ENCODE measurements around the gene CNTNAP3. TPM values are rescaled to one million over a fixed set of nuclear protein-coding genes. Genes with fewer than 3 reads are reported as not detected.
A peak's percentile ranks its signal among the peaks of the same experiment; 100 is the strongest.
"Not testable (repeated sequence)": the region's sequence is repeated elsewhere in the genome, so short reads cannot be mapped to it uniquely, and the experiment has no call there.

CNTNAP3 gene
- polyA plus RNA-seq (ENCODE audit: insufficient read depth in 1 of 5, insufficient read length in 5 of 5, low replicate concordance in 1 of 5), result 1 to 10 TPM; 1.7 to 4.8 (median 3.6) TPM
- long read RNA-seq, donor 1, result 0 reads
- long read RNA-seq, donor 2, result 0 reads
- long read RNA-seq, donor 3, result 0 reads
- long read RNA-seq, donor 4, result 0 reads
- long read RNA-seq, donor 5, result 0 reads
- long read RNA-seq, donor 6, result 0 reads
- long read RNA-seq, donor 7, result 0 reads
- long read RNA-seq, donor 8, result 0 reads

DNA sequence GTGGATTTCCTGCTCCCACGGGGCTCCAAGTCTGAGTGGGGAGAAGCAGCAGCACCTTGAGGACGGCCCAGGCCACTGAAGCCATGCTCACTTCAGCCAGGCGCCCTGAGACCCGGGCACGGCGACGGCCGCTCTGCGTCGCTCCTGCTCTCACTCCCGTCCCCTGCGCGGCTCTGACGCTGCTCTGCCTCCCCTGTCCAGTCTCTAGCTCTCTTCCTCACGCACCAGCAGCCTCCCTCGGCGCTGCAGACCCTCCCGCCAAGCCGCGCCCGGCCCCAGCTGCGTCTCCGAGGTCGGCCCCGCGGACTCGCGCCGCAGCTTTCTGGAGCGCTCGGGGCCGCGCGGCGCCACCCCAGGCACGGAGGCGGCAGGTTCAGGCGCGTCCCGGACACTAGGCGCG, at the start of gene CNTNAP3:
Gene CNTNAP3, minus strand, starts transcription at position 188 of the 400 bp plus-strand sequence. Its CDS starts 103 bp downstream, at position 85.
- DNase-seq, result not testable (repeated sequence)

DNA sequence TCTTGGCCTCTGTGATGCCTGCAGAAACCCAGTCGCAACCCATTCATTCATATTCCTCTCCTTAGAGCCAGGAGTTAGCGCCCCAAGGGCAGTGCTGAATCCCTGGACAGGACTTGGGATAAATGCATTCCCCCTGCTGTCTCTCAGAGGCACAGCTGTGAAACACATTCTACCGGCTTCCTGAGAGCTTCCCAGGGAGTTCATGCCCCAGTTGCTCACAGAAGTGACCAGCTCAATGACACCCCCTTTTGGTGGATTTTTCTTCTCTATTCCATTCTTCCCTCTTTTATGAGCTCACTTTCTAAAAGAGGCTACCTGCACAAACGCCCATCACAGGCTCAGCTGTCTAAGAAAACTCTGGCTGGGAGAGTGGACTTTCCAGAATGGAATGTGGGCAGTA, 8.0 kb downstream of the CNTNAP3 start:
- DNase-seq, result not testable (repeated sequence)

DNA sequence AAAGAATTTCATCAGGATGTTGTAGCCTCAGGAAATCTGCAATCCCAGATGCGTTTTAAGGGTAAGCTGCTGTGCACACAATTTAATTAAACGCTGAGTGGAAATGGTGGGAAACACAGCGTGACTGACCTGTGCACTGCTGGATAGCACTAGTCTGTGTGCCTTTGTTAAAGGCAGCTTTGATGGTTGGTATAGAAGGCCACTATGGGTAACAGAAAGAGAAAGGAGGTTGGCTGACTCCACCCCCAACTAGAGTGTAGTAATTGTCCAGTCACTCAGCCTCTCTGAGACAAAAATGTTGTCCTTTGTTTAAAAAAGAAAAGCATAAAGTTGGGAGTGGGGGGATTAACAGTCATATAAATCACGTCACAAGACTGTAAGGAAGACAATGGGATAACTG, 45.5 kb downstream of the CNTNAP3 start:
- DNase-seq, result not testable (repeated sequence)

DNA sequence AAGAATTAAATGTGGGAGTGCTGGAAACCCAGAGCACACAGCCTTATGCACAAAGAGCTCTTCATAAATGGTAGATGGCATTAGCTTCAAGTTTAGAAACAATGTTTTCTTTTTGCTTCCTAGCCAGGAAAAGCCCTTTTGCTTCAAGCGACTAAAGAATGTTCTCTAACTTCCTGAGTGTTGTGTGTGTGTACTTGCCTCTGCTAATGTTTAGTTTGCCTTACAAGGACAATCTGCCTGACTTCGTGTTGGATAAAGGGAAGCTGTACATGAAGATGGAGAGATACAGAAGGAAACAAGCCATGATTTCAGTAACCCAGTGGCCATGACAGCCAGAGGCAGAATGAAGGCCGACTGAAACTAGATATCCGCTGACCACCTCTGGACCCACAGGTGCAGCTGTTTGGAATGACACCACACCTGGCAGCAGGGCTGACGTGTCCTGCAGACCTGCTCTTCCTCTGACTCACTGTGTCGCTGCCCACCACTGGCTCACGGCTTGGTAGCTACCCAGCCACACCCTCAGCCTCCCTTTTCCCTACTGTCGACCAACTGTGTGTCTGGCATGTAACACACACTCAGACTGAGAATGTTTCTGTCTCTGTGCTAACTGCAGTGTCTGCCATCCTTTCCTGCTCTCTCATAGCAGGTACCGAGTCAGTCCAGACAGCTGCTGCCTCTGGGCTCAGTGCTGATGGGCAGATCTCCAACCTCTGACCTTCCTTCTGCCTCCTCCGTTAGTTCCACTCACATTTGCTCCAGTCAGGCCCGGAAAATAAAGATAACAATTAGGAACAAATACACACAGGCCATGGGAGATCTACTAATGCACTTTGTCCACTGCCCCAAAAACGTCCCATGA, 55.6 kb downstream of the CNTNAP3 start:
- not testable (repeated sequence) for DNase-seq

DNA sequence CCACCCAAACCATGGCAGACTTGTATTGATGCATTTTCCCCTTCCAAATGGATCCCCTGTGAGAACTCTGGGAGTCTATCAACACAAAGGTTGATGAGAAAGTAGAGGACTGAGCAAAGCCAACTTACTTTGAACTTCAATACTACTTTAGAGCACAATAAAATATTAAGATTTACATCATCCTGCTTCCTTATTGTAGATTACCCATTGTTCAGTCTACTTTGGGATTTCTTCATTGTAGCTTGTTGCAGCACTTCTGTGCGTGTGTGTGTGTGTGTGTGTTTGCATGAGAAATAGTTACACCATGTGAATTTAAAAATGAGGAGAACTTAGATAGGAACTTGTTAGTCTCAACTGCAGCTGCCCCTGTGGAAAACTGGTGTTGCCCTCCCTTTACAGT, 72.0 kb downstream of the CNTNAP3 start:
- DNase-seq, result not testable (repeated sequence)

DNA sequence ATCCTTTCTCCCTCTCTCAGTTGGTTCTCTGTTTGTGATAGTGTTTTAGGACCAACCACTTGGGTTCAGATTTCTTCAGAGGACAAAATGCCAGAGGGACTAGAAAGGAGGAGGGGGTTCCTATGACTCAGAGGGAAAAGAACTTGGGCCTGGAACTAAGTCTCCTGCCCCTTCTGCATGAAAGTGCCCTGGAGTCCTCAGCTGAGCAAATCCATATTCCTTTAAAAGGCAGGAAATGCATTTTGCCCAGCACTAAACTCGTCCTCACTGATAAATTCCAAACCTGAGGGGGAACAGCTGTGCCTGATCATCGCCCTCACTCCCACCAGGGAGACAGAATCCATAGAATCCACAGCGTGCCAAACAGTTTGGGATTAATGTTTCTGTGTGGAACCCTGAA, 78.2 kb downstream of the CNTNAP3 start:
- DNase-seq, result not testable (repeated sequence)

DNA sequence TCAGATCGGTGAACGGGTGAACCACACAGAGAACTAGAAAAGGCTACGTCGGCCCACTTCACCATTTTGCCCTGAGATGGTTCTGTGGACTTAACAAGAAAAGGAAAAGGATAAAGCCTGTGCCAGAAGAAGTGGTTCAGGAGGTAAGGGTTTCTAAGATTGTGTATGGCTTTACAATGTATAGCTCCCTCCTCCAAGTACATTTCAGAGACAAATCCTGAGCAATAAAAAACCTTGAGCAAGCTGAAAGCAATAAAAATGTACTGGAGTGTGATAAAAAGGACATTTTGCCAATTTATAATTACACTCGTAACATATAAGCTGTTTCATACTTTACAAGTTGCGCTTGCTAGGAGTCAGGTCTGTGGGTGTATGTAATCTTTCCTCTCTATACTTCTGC, 81.3 kb downstream of the CNTNAP3 start:
- not testable (repeated sequence) for DNase-seq

DNA sequence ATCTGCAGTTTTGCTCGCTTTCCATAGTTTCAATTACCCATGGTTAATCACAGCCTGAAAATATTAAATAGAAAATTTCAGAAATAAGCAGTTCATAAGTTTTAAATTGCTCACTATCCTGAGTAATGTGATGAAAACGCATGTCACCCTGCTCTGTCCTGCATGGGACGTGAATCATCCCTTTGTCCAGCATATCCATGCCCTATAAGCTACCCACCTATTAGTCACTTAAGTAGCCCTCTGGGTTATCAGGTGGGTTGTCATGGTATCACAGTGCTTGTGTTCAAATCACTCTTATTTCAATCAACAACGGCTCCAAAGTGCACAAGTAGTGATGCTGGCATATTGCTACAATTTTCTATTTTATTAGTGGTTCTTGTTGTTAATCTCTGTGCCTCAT, 82.1 kb downstream of the CNTNAP3 start:
- not testable (repeated sequence) for DNase-seq

DNA sequence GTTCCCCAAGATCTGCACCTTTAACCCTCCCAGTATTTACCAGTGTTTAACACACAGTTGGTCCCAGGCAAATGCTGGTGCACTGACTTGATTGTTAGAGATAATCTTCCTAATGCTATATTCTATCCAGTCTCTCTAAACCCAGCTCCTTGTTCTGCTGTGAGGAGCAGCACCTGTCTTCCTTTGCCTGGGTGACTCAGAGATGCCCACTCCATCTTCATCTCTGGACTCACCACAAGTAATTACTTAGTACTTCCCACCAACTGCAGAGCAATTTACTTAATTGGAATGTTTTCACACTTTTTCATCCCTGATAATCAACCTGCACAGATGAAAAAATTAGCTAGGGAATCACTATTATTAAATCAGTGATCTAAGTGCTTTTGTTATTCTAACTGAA, 87.6 kb downstream of the CNTNAP3 start:
- not testable (repeated sequence) for DNase-seq

DNA sequence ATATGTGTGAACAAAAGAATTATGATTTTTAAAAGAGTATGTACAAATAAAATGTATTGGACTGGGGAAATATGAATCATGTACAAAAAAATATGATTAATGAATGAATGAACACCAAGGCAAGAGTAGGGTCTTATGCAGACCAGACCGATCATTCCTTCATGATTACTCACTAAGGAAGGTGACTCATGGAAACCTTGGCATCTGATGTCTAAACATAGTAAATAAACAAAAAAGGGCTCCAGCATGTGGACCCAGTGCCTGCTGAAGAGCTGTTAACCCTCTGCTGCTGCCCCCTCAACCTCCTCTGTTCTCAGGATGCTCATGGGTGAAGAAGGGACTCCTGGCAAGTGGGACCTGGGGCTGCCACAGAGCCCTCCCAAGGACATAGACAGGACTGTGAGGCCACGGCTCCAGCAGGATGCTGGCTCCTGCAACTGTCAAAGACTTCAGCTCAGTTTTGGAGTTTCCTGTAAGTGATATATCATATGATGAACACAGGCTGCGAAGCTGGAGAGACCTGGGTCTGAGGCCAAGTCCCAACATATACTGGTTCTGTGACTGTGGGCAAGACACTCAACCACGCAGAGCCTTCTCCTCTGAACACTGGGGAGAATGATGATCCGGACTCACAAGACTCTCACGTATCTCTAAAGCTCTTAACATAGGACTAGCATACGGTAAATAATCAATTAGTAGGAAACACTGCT, 89.8 kb downstream of the CNTNAP3 start:
- not testable (repeated sequence) for DNase-seq

DNA sequence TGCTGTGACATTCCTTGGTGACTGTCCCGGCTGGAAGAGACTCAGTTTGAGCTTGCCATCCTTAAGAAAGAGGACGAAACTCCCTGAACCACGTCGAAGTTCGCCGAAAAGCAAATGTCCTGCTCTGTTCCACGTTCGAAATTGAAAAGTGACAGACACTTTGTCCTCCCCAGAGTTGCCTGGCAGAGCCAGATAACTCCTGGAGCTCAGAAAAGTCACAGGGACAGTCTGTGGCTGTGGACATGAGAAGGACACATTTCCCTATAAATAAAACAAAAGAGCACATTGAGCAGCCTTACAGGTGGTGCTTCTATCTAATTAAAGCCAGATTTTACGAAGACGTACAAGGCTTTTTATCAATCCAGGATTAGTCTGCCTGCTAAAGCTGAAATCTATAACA, 116.6 kb downstream of the CNTNAP3 start:
- DNase-seq, result not testable (repeated sequence)

DNA sequence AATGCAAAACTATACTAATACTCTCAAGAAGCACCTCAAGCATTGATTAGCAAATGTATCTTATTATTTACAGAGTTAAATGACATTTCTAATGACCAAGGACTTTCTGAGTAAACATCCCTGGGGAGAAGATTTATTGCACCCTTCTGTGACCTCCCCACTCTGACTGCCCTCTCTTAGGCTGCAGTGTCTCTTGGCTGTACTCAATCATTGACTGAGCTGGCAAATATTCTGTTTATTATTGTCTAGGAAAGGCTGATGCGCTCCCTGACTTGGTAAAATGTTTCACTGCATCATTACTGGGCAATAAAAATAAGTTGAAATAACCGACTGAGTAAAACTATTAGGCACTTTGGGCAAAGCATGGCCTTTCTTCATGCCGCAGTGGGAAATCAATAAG, 130.3 kb downstream of the CNTNAP3 start:
- not testable (repeated sequence) for DNase-seq

DNA sequence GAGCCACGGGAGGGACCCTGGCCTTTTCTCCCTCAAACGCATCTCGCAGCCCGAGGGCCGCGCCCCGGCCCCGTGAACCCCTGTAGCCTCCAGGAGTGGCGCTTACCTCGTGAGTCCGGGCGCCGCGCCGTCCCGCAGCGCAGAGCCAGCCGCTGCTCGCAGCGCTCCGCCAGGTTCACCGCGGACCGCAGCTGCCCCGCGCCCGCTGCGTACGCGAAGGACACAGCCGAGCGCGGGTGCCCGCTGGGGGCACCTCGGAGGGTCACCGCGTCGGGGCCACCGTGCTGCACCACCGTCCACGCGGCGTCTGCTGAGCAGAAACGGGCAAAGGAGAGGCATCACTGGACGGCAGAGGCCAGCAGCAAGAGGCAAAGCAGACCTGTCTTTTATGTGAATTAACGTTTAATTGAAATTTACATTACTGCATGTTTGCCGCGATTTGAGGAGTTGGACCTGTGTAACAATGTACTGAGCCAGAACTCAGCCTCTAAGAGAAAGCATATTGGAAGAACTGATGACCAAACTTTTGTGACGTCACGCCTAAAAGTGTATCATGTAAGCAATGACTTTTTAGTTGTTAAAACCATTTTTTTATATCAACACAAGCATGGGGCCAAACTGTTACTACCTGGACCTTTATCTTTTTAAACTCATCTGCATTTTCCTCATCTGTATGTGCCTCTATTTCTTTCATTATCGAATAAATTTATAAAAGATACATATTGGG, 155.0 kb downstream of the CNTNAP3 start:
- DNase-seq, result not testable (repeated sequence)

DNA sequence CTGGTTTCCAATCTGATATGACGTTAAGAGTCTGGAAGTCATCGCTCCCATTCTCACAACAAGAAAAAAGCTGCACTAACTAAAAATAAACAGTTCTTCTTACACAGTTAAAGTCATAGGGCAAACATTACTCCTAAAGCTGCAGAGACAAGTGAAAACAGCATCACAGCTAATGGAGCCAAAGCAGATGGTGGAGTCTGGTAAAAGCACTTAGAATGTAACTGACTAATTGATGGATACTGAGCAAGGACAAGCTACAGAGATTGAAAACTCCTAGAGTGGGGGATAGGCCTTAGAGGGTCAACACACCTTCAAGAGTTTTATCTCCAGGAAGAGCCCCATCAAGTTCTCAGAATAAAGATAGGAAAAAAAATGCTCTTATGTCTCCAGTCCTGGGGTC, 166.6 kb downstream of the CNTNAP3 start:
- not testable (repeated sequence) for DNase-seq

DNA sequence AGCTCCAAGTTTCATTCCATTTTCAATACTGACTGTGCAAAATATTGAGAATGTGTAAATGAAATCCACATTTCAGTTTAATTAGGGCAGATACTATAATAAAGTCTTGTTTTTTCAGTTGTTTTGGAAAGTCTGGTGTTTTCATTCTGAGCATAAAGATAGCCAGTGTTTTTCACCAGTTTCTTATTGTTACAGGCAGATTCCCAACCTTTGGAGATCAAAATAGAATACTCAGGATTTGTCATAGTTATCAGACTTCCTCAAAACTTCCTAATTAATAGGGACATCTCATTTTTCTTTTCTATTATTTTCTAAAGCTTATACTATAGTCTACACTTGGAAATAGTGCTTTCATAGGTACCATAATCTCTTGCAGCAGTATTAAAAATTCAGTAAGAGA, 176.2 kb downstream of the CNTNAP3 start:
- not testable (repeated sequence) for DNase-seq

DNA sequence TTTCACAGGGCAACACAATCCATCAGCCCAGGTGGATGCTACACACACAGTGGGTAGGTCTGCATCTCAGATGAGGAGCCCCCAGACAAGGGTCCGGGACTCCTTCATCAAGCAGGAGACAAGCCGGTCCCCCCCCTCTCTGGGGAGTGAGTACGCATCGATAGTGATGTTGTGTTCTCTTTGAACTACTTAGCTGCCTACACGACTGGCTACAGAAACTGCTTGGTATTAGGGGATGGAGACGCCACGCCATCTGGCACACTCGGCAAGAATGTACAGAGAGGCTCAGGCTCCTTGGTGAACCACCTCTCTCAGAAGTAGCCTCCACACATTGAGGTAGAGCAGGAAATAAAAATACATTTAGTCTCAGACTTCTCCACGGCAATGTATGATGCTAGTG, 179.8 kb downstream of the CNTNAP3 start:
- DNase-seq, result no peak

DNA sequence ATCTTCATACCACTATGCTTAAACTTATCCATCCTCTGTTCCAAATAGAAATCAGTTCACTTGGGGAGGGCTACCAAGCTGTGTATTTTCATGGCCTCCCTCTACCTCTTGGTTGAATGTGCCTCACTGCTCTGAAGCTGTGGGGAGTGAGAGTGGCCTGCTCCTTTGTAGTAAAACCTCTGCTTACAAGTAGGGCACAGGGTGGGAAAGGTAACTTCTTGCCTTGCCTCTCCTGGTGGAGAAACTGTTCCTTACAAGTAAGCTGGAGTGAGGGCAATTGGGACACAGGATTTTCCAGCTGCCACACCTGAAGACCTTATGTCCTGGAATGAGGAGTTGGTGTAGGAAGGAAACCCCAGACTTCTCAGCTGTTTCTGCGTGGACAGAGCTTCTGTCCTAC, 190.8 kb downstream of the CNTNAP3 start:
- DNase-seq, result not testable (repeated sequence)

DNA sequence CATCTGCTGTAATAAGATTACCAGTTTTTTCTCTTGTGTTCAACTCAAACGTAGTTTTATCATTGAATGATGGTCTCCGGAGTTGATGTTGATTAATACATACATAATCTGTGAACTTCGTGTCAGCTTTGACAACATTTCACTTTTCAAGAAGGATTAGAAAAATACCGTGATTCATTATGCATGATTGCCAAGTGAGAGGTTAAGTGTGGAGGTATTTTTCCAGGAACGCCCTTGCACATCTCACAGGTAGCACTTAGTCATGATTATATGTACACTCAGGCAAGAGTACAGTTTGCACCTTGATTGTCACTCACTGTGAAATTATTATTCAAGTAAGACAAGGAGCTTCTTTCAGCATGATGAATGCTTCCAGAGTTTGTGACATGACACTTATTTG, 202.7 kb downstream of the CNTNAP3 start:
- DNase-seq, result not testable (repeated sequence)

DNA sequence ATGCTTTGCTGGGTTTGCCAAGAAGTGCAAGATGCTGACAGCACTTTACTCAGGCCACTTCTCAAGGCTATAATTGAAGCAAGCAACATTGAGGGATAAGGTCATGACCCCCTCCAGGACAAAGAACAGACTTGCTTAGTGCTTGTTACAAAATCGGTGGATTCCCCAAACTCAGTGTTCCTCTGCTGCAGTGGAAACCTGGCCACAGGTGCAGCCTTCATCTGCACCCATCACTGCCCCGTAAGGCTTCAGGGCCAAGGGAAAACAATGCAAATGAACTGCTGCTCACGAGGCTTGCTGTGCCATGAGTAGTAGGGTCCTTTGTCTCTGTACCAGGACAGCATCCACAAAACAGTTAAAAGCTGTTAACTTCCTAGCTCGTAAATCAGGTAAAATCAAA, 205.4 kb downstream of the CNTNAP3 start:
- DNase-seq, result not testable (repeated sequence)

DNA sequence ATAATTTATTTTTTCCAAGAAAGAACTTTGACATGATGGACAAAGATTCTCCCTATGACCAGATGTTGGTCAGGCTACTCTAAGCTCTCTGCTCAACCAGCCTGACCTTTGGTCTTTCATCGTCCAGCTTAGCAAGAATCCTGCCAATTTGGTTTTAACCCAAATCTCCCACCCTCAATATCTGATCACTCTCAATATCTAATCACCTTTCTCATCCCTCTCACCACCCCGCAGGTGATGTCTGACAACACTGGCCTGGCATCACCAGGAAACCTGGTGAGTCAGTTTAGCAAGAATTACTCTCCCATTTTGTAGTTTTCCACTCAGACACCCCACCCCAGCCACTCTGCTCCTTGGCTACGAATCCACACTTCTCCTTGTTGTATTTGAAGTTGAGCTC, 207.9 kb downstream of the CNTNAP3 start:
- DNase-seq, result not testable (repeated sequence)

DNA sequence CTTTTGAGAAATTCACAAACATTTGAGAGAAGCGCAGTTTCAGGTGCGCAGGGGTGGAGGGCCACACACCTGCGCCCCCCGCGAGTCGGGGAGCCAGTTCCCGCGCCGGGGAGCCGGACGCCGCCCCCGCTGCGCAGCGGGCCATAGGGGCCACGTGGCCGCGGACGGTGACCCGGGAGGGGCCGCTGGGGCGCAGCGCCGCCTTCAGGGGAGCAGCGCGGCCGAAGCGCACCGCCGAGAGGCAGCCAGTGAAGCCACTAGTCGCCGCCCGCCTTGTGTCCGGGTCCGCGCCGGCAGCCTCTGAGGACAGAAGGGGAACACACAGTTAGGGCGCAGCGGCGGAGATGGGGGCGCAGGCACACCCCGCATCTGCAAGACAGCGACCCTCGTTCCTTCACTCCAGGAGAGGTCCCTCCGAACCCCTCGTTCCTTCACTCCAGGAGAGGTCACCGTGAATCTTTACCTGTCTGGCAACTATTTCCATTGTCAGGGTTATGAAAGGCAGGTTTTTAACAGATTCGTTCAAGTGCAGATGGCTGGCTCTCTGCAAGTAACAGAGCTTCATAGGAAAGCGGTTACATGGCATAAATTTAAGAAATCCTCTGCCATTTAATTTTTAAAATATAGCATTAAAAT, 209.2 kb downstream of the CNTNAP3 start:
- peak; percentile 3 for DNase-seq
